HepG2 (cell line): ENCODE results near the gene NAA15. TPM values are rescaled to one million over a fixed set of nuclear protein-coding genes. Genes with fewer than 3 reads are reported as not detected.

ENCODE experiments used
- CBX1 ChIP-seq: IDR thresholded peaks from one replicate; pipeline ENCODE4 v1.6.1; 2016; ENCODE audit warnings: antibody characterized with exemption, low read depth
- CBX5 ChIP-seq: sonication (generic); formaldehyde crosslinking; IDR thresholded peaks from 2 replicates; pipeline ENCODE4 v1.4.0; 2020; ENCODE audit warnings: missing genetic modification reagents, borderline replicate concordance
- CHD4 ChIP-seq: fragments of 200-600 bp; sonication (generic); IDR thresholded peaks from 2 replicates; pipeline ENCODE4 v1.7.0; 2017; ENCODE audit warnings: mild to moderate bottlenecking, low read length, borderline replicate concordance
- IKZF5 ChIP-seq: IDR thresholded peaks from 2 replicates; pipeline ENCODE4 v1.6.1; 2018; ENCODE audit warnings: missing genetic modification reagents, mild to moderate bottlenecking, missing compliant biosample characterization
- JARID2 ChIP-seq: sonication (generic); formaldehyde crosslinking; IDR thresholded peaks from 2 replicates; pipeline ENCODE4 v1.8.1; 2023; ENCODE audit warnings: missing genetic modification reagents, inconsistent platforms; ENCODE audit not compliant: insufficient replicate concordance
- JUN ChIP-seq: sonication (generic); formaldehyde crosslinking; IDR thresholded peaks from 2 replicates; pipeline ENCODE4 v1.4.0; 2020; ENCODE audit warnings: mild to moderate bottlenecking, missing genetic modification reagents
- MAX ChIP-seq: IDR thresholded peaks from 2 replicates; pipeline ENCODE4 v1.6.1; 2012; ENCODE audit warnings: inconsistent platforms
- RARG ChIP-seq: sonication (generic); formaldehyde crosslinking; IDR thresholded peaks from 2 replicates; pipeline ENCODE4 v1.4.0; 2020; ENCODE audit warnings: low read depth, mild to moderate bottlenecking, missing genetic modification reagents
- REST ChIP-seq, 2 experiments: IDR thresholded peaks; 2 replicates each; pipeline ENCODE4 v1.6.1; 2011 to 2012; ENCODE audit warnings: low read length in 2 of 2, borderline replicate concordance in 1 of 2, low read depth in 1 of 2, mild to moderate bottlenecking in 1 of 2, moderate library complexity in 1 of 2
- RXRA ChIP-seq: sonication (generic); formaldehyde crosslinking; IDR thresholded peaks from 2 replicates; pipeline ENCODE4 v1.5.1; 2020; ENCODE audit warnings: missing genetic modification reagents
- TMF1 ChIP-seq: sonication (generic); formaldehyde crosslinking; IDR thresholded peaks from 2 replicates; pipeline ENCODE4 v1.8.1; 2022; ENCODE audit warnings: low read depth, missing genetic modification reagents
- ZBTB10 ChIP-seq: sonication (generic); formaldehyde crosslinking; IDR thresholded peaks from 2 replicates; pipeline ENCODE4 v1.4.0; 2020; ENCODE audit warnings: missing genetic modification reagents, borderline replicate concordance
- ZBTB8A ChIP-seq: sonication (generic); formaldehyde crosslinking; IDR thresholded peaks from 2 replicates; pipeline ENCODE4 v1.4.0; 2020; ENCODE audit warnings: mild to moderate bottlenecking, low read depth, missing genetic modification reagents, borderline replicate concordance
- ZKSCAN5 ChIP-seq: sonication (generic); formaldehyde crosslinking; IDR thresholded peaks from 2 replicates; pipeline ENCODE4 v1.5.1; 2020; ENCODE audit warnings: mild to moderate bottlenecking, missing genetic modification reagents
- ZNF382 ChIP-seq: sonication (generic); formaldehyde crosslinking; IDR thresholded peaks from 2 replicates; pipeline ENCODE4 v1.5.0; 2020; ENCODE audit warnings: missing genetic modification reagents, mild to moderate bottlenecking, borderline replicate concordance
- ZNF710 ChIP-seq: sonication (generic); formaldehyde crosslinking; IDR thresholded peaks from 2 replicates; pipeline ENCODE4 v1.5.0; 2020; ENCODE audit warnings: mild to moderate bottlenecking, missing genetic modification reagents, borderline replicate concordance
- ZSCAN25 ChIP-seq: sonication (generic); formaldehyde crosslinking; IDR thresholded peaks from 2 replicates; pipeline ENCODE4 v1.8.0; 2022; ENCODE audit warnings: mild to moderate bottlenecking, missing genetic modification reagents
- polyA plus RNA-seq, 8 experiments: library from polyadenylated mRNA; depleted of rRNA in 3 of 8; stranded (reverse) in 7 of 8; unstranded in 1 of 8; fragments of >200 nt; fragmentation: Illumina TruSeq in 4 of 8; extraction: Trizol in 4 of 8; gene quantifications; 2 replicates each; pipeline versions ENCODE4 v1.2.1 to v1.2.3, GENCODE V29; 2011 to 2016; ENCODE audit warnings: low read depth in 4 of 8, missing spikeins in 1 of 8, mixed read lengths in 1 of 8; ENCODE audit not compliant: insufficient read depth in 1 of 8
- total RNA-seq, 5 experiments: library from RNA; depleted of rRNA; stranded (reverse); fragments of >200 nt; fragmentation: Illumina TruSeq; extraction: Trizol; gene quantifications; 2 replicates each; pipeline ENCODE4 v1.2.3, GENCODE V29; 2016; ENCODE audit warnings: low read depth in 1 of 5

Gene NAA15
- total and polyA plus RNA-seq, 2 of the 13 experiments (the other 11 are each of a cell fraction or from before 2014, with no cell fraction given): 6.2 to 50.2 TPM

GRCh38 chr4:139295206-139295941, 5.9 kb upstream of the NAA15 start (continued):
- TF ChIP-seq ZNF710 (CRISPR knock-in tag) (peak; percentile 63), JUN (CRISPR knock-in tag) (no peak), JARID2 (CRISPR knock-in tag) (no peak), ZBTB10 (CRISPR knock-in tag) (peak; percentile 47; the same call in 1 of the 2 replicates), IKZF5 (CRISPR knock-in tag) (peak; percentile 66), ZSCAN25 (CRISPR knock-in tag) (peak; percentile 49; the same call in 1 of the 2 replicates), REST (IDR thresholded peaks at IDR 0.05; ENCODE audit: borderline replicate concordance in 1 of 2, low read depth in 1 of 2, low read length in 2 of 2) (peak in 1 of 2 experiments; percentile 54; a peak in 1 of 4 replicates), ZBTB8A (CRISPR knock-in tag) (0 out of 2 replicates have a peak, but pooled peaks have one; percentile 45), RXRA (CRISPR knock-in tag) (peak; percentile 85), ZNF382 (CRISPR knock-in tag) (no peak), ZKSCAN5 (CRISPR knock-in tag) (no peak), MAX (peak; percentile 72), CHD4 (no peak), RARG (peak; percentile 87; the same call in 1 of the 2 replicates), TMF1 (CRISPR knock-in tag) (peak; percentile 69; the same call in 1 of the 2 replicates), CBX1 (peak; percentile 87), CBX5 (no peak)
